IMR-90 (cell line): Measurements from ENCODE around the gene HNMT. TPM values are rescaled to one million over a fixed set of nuclear protein-coding genes. Genes with fewer than 3 reads are reported as not detected.

Experiments used
- ATAC-seq: fragments of 200-7000 bp; cut with Tn5 transposase; 2 replicates; pipeline ENCODE4 v1.9.1; 2020; ENCODE audit warnings: low read depth, mild to moderate bottlenecking, moderate library complexity
- BruUV-seq: library from RNA; stranded (reverse); fragments of 400-500 nt; replicated peaks from 2 replicates; lab custom pipeline; 2021; lab: Mats Ljungman, UMichigan
- CTCF ChIA-PET: fragments of 300-600 bp; formaldehyde crosslinking; extraction: SDS; loops from one replicate; lab custom pipeline; 2021; ENCODE audit warnings: antibody characterized with exemption; lab: Yijun Ruan, JAX
- POLR2A ChIA-PET: fragments of 300-600 bp; sonication (Branson Sonifier 250); formaldehyde crosslinking; loops from one replicate; lab custom pipeline; 2022; ENCODE audit warnings: antibody characterized with exemption; ENCODE audit not compliant: unreplicated experiment; lab: Charles Lee
- DNase-seq: peaks from one replicate; pipeline ENCODE4 v3.0.0; 2013
- H2AFZ ChIP-seq: replicated peaks from 2 replicates; pipeline ENCODE3; 2013; ENCODE audit warnings: low read length, mild to moderate bottlenecking; ENCODE audit not compliant: poor library complexity
- H2AK5ac ChIP-seq: 2 replicates; pipeline ENCODE4 v1.6.1; 2013; ENCODE audit warnings: low read depth, low read length, inconsistent platforms
- H2AK9ac ChIP-seq: replicated peaks from 2 replicates; pipeline ENCODE3; 2013; ENCODE audit warnings: mild to moderate bottlenecking, low read depth, low read length, moderate library complexity; ENCODE audit not compliant: poor library complexity
- H2BK120ac ChIP-seq: 2 replicates; pipeline ENCODE4 v1.6.1; 2013; ENCODE audit warnings: low read depth, low read length, inconsistent platforms
- H2BK15ac ChIP-seq: 3 replicates; pipeline ENCODE4 v1.6.1; 2013; ENCODE audit warnings: low read depth, low read length, inconsistent platforms
- H2BK20ac ChIP-seq: 2 replicates; pipeline ENCODE4 v1.6.1; 2013; ENCODE audit warnings: low read depth, mild to moderate bottlenecking, inconsistent platforms, low read length, moderate library complexity
- H2BK5ac ChIP-seq: 2 replicates; pipeline ENCODE4 v1.6.1; 2013; ENCODE audit warnings: mild to moderate bottlenecking, low read depth, low read length, inconsistent platforms; ENCODE audit not compliant: poor library complexity, severe bottlenecking
- H3K14ac ChIP-seq: replicated peaks from 2 replicates; pipeline ENCODE4 v1.6.1; 2013; ENCODE audit warnings: low read depth, low read length, inconsistent platforms
- H3K18ac ChIP-seq: 2 replicates; pipeline ENCODE4 v1.6.1; 2013; ENCODE audit warnings: low read depth, low read length, control low read depth
- H3K23ac ChIP-seq: 2 replicates; pipeline ENCODE4 v1.6.1; 2013; ENCODE audit warnings: low read depth, low read length, inconsistent platforms
- H3K27ac ChIP-seq: 2 replicates; pipeline ENCODE4 v1.5.1; 2013; ENCODE audit warnings: mild to moderate bottlenecking, control low read depth, low read length; ENCODE audit not compliant: insufficient read depth
- H3K27me3 ChIP-seq: 2 replicates; pipeline ENCODE4 v1.6.1; 2013; ENCODE audit warnings: low read length; ENCODE audit not compliant: control insufficient read depth, insufficient read depth
- H3K36me3 ChIP-seq: 2 replicates; pipeline ENCODE4 v1.6.1; 2013; ENCODE audit warnings: low read length, mixed read lengths; ENCODE audit not compliant: control insufficient read depth, insufficient read depth
- H3K4ac ChIP-seq: 2 replicates; pipeline ENCODE4 v1.6.1; 2013; ENCODE audit warnings: low read depth, low read length, inconsistent platforms
- H3K4me1 ChIP-seq: 2 replicates; pipeline ENCODE4 v1.6.1; 2013; ENCODE audit warnings: low read length, mixed read lengths; ENCODE audit not compliant: control insufficient read depth, insufficient read depth
- H3K4me2 ChIP-seq: 2 replicates; pipeline ENCODE4 v1.6.1; 2013; ENCODE audit warnings: low read depth, mild to moderate bottlenecking, control low read depth, low read length, moderate library complexity
- H3K4me3 ChIP-seq: 2 replicates; pipeline ENCODE4 v1.5.1; 2013; ENCODE audit warnings: low read depth, mild to moderate bottlenecking, control low read depth, low read length, moderate library complexity; ENCODE audit not compliant: insufficient read depth
- H3K56ac ChIP-seq: 2 replicates; pipeline ENCODE4 v1.6.1; 2013; ENCODE audit warnings: low read length, inconsistent platforms; ENCODE audit not compliant: insufficient read depth; ENCODE audit errors: extremely low read depth
- H3K79me1 ChIP-seq, 2 experiments: 2 replicates each; pipeline ENCODE4 v1.6.1; 2013; ENCODE audit warnings: low read length in 2 of 2, inconsistent platforms in 1 of 2, low read depth in 1 of 2
- H3K9ac ChIP-seq: 2 replicates; pipeline ENCODE4 v1.6.1; 2013; ENCODE audit warnings: low read depth, low read length, control low read depth
- H3K9me1 ChIP-seq: 2 replicates; pipeline ENCODE4 v1.6.1; 2013; ENCODE audit warnings: low read length, inconsistent platforms; ENCODE audit not compliant: insufficient read depth
- H3K9me3 ChIP-seq: 2 replicates; pipeline ENCODE4 v1.6.1; 2013; ENCODE audit warnings: low read length; ENCODE audit not compliant: control insufficient read depth, insufficient read depth
- H4K20me1 ChIP-seq: 2 replicates; pipeline ENCODE4 v1.6.1; 2013; ENCODE audit warnings: low read length, inconsistent platforms; ENCODE audit not compliant: insufficient read depth
- H4K5ac ChIP-seq: 2 replicates; pipeline ENCODE4 v1.6.1; 2013; ENCODE audit warnings: mild to moderate bottlenecking, low read depth, low read length, control low read depth
- H4K8ac ChIP-seq, 2 experiments: 2 replicates each; pipeline ENCODE4 v1.6.1; 2013; ENCODE audit warnings: low read depth in 2 of 2, low read length in 2 of 2, control low read depth in 1 of 2, inconsistent platforms in 1 of 2
- H4K91ac ChIP-seq: 2 replicates; pipeline ENCODE4 v1.6.1; 2013; ENCODE audit warnings: low read depth, low read length, inconsistent platforms; ENCODE audit not compliant: insufficient read depth
- BHLHE40 ChIP-seq: fragments of 150-350 bp; IDR thresholded peaks from 2 replicates; pipeline ENCODE4 v1.6.1; 2016; ENCODE audit warnings: mild to moderate bottlenecking, low read depth, low read length
- CEBPB ChIP-seq: IDR thresholded peaks from 2 replicates; pipeline ENCODE4 v1.6.1; 2012; ENCODE audit warnings: low read depth, low read length, improper control_type of control experiment
- CTCF ChIP-seq: conservative IDR thresholded peaks from 2 replicates; pipeline ENCODE4 v1.5.1; 2012; ENCODE audit warnings: mild to moderate bottlenecking, low read depth, low read length, improper control_type of control experiment
- FOS ChIP-seq: fragments of 150-350 bp; IDR thresholded peaks from 2 replicates; pipeline ENCODE4 v1.6.1; 2016; ENCODE audit warnings: low read depth, low read length
- MAZ ChIP-seq: IDR thresholded peaks from 2 replicates; pipeline ENCODE4 v1.6.1; 2012; ENCODE audit warnings: low read depth, mild to moderate bottlenecking, low read length, improper control_type of control experiment, moderate library complexity, borderline replicate concordance
- RAD21 ChIP-seq: IDR thresholded peaks from 2 replicates; pipeline ENCODE4 v1.6.1; 2012; ENCODE audit warnings: low read length, improper control_type of control experiment
- RCOR1 ChIP-seq: IDR thresholded peaks from 2 replicates; pipeline ENCODE4 v1.6.1; 2012; ENCODE audit warnings: mild to moderate bottlenecking, low read length, improper control_type of control experiment; ENCODE audit not compliant: insufficient replicate concordance
- SMC3 ChIP-seq: fragments of 150-350 bp; IDR thresholded peaks from 2 replicates; pipeline ENCODE4 v1.6.1; 2016; ENCODE audit warnings: low read depth, mild to moderate bottlenecking, antibody characterized with exemption, low read length, moderate library complexity
- dilution Hi-C: fragments of 300-500 bp; cut with HindIII; formaldehyde crosslinking; loops from one replicate; pipeline ENCODE4 v1.14.3; 2018; ENCODE audit warnings: low sequenced_read_pairs; ENCODE audit not compliant: unreplicated experiment
- in situ Hi-C: fragments of 300-500 bp; cut with MboI; formaldehyde crosslinking; loops from 3 replicates; pipeline ENCODE4 v1.14.3; 2019; ENCODE audit warnings: low sequenced_read_pairs, inconsistent platforms, mixed read lengths
- intact Hi-C: fragments of 100-400 bp; cut with micrococcal nuclease; formaldehyde crosslinking; loops from 2 replicates; pipeline ENCODE4 v1.10.0; 2022
- polyA plus RNA-seq, 3 experiments: library from polyadenylated mRNA; depleted of rRNA; stranded (reverse); fragments of >200 nt; gene quantifications; 2 replicates each; pipeline ENCODE4 v1.2.3, GENCODE V29; 2012; ENCODE audit warnings: low replicate concordance in 1 of 3
- total RNA-seq: library from RNA; depleted of rRNA; stranded (reverse); fragments of >200 nt; gene quantifications from 2 replicates; pipeline ENCODE4 v1.2.3, GENCODE V29; 2012

HNMT gene
- total and polyA plus RNA-seq, 2 of the 4 experiments (the other 2 are of a cell fraction) = 6.4 to 14.2 TPM

GRCh38 chr2:137973280-137973679 is 9.0 kb downstream of the HNMT start:
- H2AFZ ChIP-seq = no peak overlapping the region
- H3K9me1 ChIP-seq = no peaks in the 10 kb centered on the region
- H2AK9ac ChIP-seq = no peak overlapping the region
- H3K36me3 ChIP-seq = no peaks in the 10 kb centered on the region
- no peak overlapping the region for H3K27ac ChIP-seq
- dilution Hi-C loops (no loop called here), in situ Hi-C loops (no loop called here), intact Hi-C loops (no loop called here)
- H3K4me2 ChIP-seq = no peak overlapping the region
- no peak overlapping the region for H3K23ac ChIP-seq
- no peak overlapping the region for H3K18ac ChIP-seq
- DNase-seq (no peak), ATAC-seq (no peak)
- no peak overlapping the region for H4K91ac ChIP-seq
- BruUV-seq = no TSS peak
- H2BK15ac ChIP-seq = no peak overlapping the region
- ChIA-PET POLR2A (interaction anchor here (0.6 kb wide), 1 partner anchor 121 kb away, joined by 29 read pairs; no protein-coding TSS in a partner anchor), CTCF (no interaction called here)
- no peak overlapping the region for H3K4ac ChIP-seq
- no peaks in the 10 kb centered on the region for H3K27me3 ChIP-seq
- TF ChIP-seq RAD21 (no peak), SMC3 (no peak), BHLHE40 (no peak), FOS (no peak), MAZ (no peak), CTCF (no peak), CEBPB (no peak), RCOR1 (no peak)
- no peak overlapping the region for H2BK20ac ChIP-seq
- 0 out of 2 replicates have a peak, but pooled peaks cover 2% of the 10 kb centered on the region for H3K4me1 ChIP-seq
- H4K8ac ChIP-seq = no peak overlapping the region
- H2BK120ac ChIP-seq = no peak overlapping the region
- no peaks in the 10 kb centered on the region for H4K20me1 ChIP-seq
- H3K79me1 ChIP-seq = no peaks in the 10 kb centered on the region
- no peak overlapping the region for H3K14ac ChIP-seq
- no peaks in the 10 kb centered on the region for H3K9me3 ChIP-seq
- no peak overlapping the region for H4K5ac ChIP-seq
- H2BK5ac ChIP-seq = no peak overlapping the region
- H3K56ac ChIP-seq = no peak overlapping the region
- H3K4me3 ChIP-seq = no peak overlapping the region
- H3K9ac ChIP-seq = no peak overlapping the region
- H2AK5ac ChIP-seq = no peak overlapping the region
